HG02798 (cell line): ENCODE measurements around the gene HOXA5.

Experiments used
- ATAC-seq: cut with Tn5 transposase; IDR thresholded peaks from one replicate; pipeline ENCODE4 v1.9.1; 2021; ENCODE audit warnings: mild to moderate bottlenecking; ENCODE audit not compliant: unreplicated experiment, poor library complexity

Gene HOXA5

DNA sequence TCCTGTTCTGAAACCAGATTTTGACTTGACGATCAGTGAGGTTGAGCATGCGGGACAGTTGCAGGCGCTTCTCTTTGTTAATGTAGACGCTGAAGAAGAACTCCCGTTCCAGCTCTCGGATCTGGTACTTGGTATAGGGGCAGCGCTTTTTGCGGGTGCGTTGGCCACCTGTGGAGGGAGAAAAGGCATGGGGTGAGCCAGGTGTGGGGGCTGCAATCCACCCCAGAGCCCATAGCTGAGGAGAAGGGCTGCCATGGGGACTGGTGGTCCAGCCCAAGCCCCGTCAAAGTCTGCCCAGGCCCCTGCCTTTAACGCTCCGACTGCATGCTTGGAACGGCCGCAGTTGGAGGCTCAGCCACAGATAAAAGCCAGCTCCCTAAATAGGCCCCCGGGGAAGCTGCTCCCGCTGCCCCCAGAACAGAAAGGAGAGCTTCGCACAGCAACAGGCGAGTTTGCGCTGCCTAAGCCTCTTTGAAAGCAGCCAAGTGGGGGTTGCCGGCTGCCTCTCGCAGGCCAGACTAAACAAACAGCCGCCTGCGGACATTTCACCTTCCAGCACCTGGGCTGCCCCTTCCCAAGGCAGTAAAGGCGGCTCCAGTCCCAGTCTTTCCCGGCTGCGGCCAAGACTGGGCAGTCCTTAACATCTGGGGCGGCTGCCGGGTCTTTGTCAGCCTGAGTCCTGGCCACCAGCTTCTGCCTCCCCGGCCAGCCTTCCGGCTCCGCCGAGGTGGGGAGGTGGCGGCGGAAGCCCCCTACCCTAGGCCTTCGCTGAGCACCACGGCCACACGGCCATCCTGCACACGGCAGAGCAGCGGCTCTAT lies 39.6 kb upstream of the HOXA5 start:
- no peak for ATAC-seq

DNA sequence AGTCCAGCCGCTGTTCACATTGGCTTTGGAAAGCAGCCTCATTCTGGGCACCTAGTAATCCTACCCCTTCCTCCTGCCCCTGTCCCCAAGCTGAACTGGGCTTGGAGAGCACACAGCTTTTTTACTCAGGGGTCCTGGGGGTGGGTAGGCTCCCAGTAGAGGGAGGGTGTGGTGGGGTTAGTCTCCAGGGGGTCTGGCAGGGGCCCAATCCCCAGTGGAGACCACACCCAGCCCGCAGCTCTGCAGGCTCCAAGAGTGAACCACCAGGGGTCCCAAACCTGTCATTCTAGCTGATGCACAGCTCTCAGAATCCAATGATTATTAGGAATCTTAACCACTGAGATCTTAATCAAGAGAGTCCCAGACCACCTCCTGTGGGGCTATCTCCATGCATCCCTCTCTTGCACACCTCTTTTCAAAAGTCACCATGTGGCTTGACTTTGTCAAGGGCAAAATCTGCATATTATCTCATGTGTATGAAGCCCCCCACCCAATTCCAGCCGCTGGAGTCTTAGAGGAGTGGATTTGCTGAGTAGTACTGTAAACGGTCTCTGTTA lies 38.9 kb upstream of the HOXA5 start:
- no peak for ATAC-seq

GRCh38 chr7:27181795-27182275 lies 38.4 kb upstream of the HOXA5 start:
- no peak for ATAC-seq

DNA sequence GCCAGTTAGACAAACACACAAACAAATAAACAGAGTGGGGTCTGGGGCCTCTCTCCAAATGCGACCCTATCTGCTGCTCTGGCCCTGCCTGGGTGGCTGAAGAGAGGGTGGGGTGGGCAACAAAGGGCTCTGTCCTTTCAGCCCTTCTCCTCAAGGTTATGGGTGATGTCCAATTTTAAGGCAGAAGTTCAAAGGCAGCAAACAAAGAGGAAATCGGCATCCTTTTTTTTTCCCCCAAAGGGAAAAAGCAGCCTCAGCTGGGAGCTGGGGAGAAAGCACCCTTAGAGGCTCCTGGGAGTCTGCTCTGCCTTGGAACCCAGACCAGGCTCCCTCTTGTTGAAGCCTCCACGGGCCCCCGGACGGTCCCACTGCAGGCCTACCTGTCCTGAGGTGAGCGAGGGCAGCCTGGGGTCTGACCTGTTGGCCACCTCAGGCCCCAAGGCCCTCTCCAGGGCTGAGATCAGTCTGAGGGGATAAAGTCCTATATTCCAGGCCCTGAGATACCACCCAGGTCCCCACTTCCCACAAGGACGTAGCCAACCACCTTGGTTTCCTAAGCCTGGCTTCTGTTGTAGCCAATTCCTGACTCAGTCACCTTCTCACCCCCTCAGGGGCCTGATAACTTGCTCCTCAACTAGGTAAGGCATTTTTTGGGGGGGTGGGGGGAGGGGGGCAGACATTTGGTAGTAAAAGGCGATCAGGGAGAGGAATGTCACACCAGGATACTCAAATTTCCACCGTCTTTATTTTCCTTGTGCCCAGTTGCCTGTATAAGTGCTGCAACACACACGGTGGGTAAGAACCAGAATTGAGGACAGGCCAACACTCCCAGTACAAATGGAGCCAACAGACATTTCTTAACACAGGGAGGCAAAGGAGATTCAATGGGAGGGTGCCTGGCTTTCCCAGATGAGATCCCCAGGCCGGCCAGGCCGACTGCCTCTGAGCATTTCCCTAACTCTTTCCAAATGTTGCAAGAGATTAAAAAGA lies 37.2 kb upstream of the HOXA5 start:
- no peak for ATAC-seq

GRCh38 chr7:27179503-27180430 lies 36.3 kb upstream of the HOXA5 start:
- no peak for ATAC-seq

DNA sequence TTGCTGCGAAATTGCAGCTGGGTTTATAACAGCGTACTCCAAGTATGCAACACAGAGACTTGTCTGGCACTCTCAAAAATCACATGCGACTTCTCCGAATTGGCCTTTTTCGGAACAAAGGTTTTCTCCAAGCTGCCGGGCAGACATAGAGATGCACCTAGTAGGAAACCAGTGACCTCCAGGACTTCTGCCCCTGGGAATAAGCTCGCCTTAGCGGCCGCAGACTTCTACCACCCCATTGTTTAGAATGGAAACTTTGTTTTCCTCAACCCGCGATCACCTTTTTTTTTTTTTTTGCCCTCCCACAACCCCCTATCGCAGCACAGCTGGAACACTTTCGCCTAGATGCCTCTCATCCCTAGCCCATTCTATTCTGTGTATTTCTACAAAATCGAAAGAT lies 35.5 kb upstream of the HOXA5 start:
- no peak for ATAC-seq

- no peak for ATAC-seq
Measured at GRCh38 chr7:27178366-27178765, 34.9 kb upstream of the HOXA5 start.

DNA sequence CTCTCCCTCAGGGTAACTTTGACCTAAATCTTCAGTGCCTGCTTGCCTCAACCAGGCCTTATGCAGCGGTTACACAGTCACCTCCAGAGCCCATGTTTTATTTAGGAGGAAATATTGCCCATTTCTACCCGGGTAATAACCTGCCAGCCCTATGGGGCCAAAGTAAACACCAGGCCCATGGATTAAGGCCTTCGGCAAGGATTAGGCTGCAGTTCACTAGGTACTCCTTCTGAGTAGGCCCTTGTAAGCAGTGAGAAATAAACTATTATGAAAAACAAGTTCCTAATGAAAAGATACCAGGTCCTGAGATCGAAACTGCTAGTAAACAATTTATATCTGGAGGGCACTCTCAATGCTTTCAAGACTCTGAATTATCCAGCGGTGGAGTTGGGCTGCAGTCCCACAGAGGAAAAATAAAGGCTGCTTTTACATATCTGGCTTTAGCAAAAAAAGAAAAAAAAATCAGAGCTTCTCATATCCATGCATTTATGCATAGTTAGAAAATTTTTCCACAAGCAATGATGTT lies 34.4 kb upstream of the HOXA5 start:
- ATAC-seq, result no peak

GRCh38 chr7:27176962-27177794 lies 33.7 kb upstream of the HOXA5 start:
- ATAC-seq, result no peak

DNA sequence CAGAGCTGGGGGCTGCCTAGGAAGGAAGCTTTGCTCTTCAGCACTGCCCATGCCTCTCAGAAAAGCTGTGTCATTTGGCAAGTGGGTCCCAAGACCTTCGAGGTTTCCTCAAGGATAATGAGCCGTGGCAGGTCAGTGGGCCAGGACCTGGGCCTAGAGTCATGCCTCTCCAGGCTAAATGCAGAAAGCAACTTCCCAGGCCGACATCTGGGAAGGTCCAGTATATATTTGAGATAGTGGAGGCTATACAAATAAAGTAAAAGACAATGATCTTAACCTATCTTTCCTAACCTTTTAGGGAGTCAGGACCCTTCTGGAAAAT lies 33.0 kb upstream of the HOXA5 start:
- no peak for ATAC-seq

GRCh38 chr7:27175626-27176523 lies 32.4 kb upstream of the HOXA5 start:
- ATAC-seq, result no peak

GRCh38 chr7:27174874-27175625 lies 31.6 kb upstream of the HOXA5 start:
- no peak for ATAC-seq

GRCh38 chr7:27173956-27174873 lies 30.7 kb upstream of the HOXA5 start, which contains the start of gene HOXA10:
TSS of gene HOXA10 (minus strand) at chr7:27174320. CDS start at chr7:27174306, 14 bp downstream.
- peak; percentile 16 for ATAC-seq

DNA sequence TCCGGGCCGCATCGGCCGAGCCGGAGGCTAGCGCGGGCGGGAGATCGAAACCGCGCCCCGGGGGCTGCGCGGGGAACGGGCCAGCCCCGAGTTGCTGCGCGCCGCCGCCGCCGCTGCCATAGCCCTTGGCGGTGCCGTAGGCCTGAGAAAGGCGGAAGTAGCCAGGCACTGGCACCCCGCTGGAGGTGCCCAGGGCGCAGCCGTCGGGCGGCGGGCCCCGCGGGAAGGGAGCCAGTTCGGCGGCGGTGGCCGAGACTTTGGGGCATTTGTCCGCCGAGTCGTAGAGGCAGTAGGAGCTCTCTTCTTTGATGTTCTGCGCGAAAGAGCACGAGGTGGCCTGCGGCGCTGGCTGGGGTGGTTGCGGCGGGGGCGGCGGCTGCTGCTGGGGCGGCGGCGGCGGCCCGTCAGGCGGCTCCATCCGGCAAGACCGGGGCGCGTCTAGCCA lies 30.1 kb upstream of the HOXA5 start:
- ATAC-seq, result peak; percentile 44

- peak; percentile 24 for ATAC-seq
Measured at GRCh38 chr7:27172823-27173510, 29.5 kb upstream of the HOXA5 start.
